ENCODE measurements around the gene SLC38A6. TPM values are rescaled to one million over a fixed set of nuclear protein-coding genes. Genes with fewer than 3 reads are reported as not detected.

SLC38A6 gene
- total RNA-seq, 1 donor from 2014 or later = 14.1 TPM

GRCh38 chr14:60974090-60974651 is 6.9 kb upstream of the SLC38A6 start:
- no peak for DNase-seq (ENCODE audit: low read depth)
- TF ChIP-seq CTCF (conservative IDR thresholded peaks at IDR 0.05; ENCODE audit: low read depth, low read length) = no peak
- no peak overlapping the region for H3K4me3 ChIP-seq (ENCODE audit: low read depth, low read length)

GRCh38 chr14:60975551-60975950 is 5.5 kb upstream of the SLC38A6 start:
- no peak overlapping the region for H3K4me3 ChIP-seq (ENCODE audit: low read depth, low read length)
- no peak for DNase-seq (ENCODE audit: low read depth)
- TF ChIP-seq CTCF (conservative IDR thresholded peaks at IDR 0.05; ENCODE audit: low read depth, low read length) = no peak

GRCh38 chr14:60977847-60978246 is 3.2 kb upstream of the SLC38A6 start:
- no peak overlapping the region for H3K4me3 ChIP-seq (ENCODE audit: low read depth, low read length)
- no peak for DNase-seq (ENCODE audit: low read depth)
- TF ChIP-seq CTCF (conservative IDR thresholded peaks at IDR 0.05; ENCODE audit: low read depth, low read length) = no peak

- TF ChIP-seq CTCF (conservative IDR thresholded peaks at IDR 0.05; ENCODE audit: low read depth, low read length) = no peak
- H3K4me3 ChIP-seq (ENCODE audit: low read depth, low read length) = peak overlapping the region; percentile 93
- peak; percentile 61 for DNase-seq (ENCODE audit: low read depth)
Measured at GRCh38 chr14:60981633-60982455, 799 bp downstream of the SLC38A6 start.

GRCh38 chr14:60984196-60984595 is 3.2 kb downstream of the SLC38A6 start:
- H3K4me3 ChIP-seq (ENCODE audit: low read depth, low read length) = no peak overlapping the region
- no peak for TF ChIP-seq CTCF (conservative IDR thresholded peaks at IDR 0.05; ENCODE audit: low read depth, low read length)
- no peak for DNase-seq (ENCODE audit: low read depth)

GRCh38 chr14:60986500-60986899 is 5.5 kb downstream of the SLC38A6 start:
- H3K4me3 ChIP-seq (ENCODE audit: low read depth, low read length) = no peak overlapping the region
- TF ChIP-seq CTCF (conservative IDR thresholded peaks at IDR 0.05; ENCODE audit: low read depth, low read length) = no peak
- no peak for DNase-seq (ENCODE audit: low read depth)

- H3K4me3 ChIP-seq (ENCODE audit: low read depth, low read length) = no peak overlapping the region
- no peak for TF ChIP-seq CTCF (conservative IDR thresholded peaks at IDR 0.05; ENCODE audit: low read depth, low read length)
- DNase-seq (ENCODE audit: low read depth) = no peak
Measured at GRCh38 chr14:60989599-60989998, 8.6 kb downstream of the SLC38A6 start.

Data from epithelial cell of proximal tubule (primary cell).